Measurements from ENCODE around the gene ZFAND3. TPM values are rescaled to one million over a fixed set of nuclear protein-coding genes. Genes with fewer than 3 reads are reported as not detected.

The ZFAND3 gene
- total and polyA plus RNA-seq, 2 of the 4 experiments (the other 2 are of a cell fraction), result 10.9 to 26.7 TPM

GRCh38 chr6:38020593-38020992 is 201.1 kb downstream of the ZFAND3 start:
- H2AK5ac ChIP-seq (ENCODE audit: low read depth, low read length), result no peak overlapping the region
- no peak overlapping the region for H3K4ac ChIP-seq (ENCODE audit: low read depth, low read length)
- no peak overlapping the region for H3K56ac ChIP-seq (ENCODE audit: extremely low read depth, insufficient read depth, low read length)
- TF ChIP-seq MXI1 (IDR thresholded peaks at IDR 0.05; ENCODE audit: borderline replicate concordance, low read depth, low read length) (no peak), SMC3 (IDR thresholded peaks at IDR 0.05; ENCODE audit: low read depth, low read length) (no peak)
- TF ChIP-seq, protein P1, sequence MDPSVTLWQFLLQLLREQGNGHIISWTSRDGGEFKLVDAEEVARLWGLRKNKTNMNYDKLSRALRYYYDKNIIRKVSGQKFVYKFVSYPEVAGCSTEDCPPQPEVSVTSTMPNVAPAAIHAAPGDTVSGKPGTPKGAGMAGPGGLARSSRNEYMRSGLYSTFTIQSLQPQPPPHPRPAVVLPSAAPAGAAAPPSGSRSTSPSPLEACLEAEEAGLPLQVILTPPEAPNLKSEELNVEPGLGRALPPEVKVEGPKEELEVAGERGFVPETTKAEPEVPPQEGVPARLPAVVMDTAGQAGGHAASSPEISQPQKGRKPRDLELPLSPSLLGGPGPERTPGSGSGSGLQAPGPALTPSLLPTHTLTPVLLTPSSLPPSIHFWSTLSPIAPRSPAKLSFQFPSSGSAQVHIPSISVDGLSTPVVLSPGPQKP (IDR thresholded peaks at IDR 0.05; ENCODE audit: borderline replicate concordance, low read depth, low read length), result no peak
- no peak overlapping the region for H2BK15ac ChIP-seq (ENCODE audit: low read depth, low read length)
- no peak overlapping the region for H3K4me3 ChIP-seq (ENCODE audit: insufficient read depth, low read depth, low read length)
- no peak overlapping the region for H3K14ac ChIP-seq (replicated peaks; ENCODE audit: low read depth, low read length)
- H2AFZ ChIP-seq (replicated peaks; ENCODE audit: low read length, poor library complexity), result no peak overlapping the region
- H2BK120ac ChIP-seq (ENCODE audit: low read depth, low read length), result no peak overlapping the region
- no CpG with 5 or more reads among the region's 2 CpGs for WGBS, 2 experiments (ENCODE audit: extremely low coverage in 2 of 2, insufficient read length in 1 of 2)
- no peak overlapping the region for H3K18ac ChIP-seq (ENCODE audit: low read depth, low read length)
- H4K8ac ChIP-seq (ENCODE audit: low read depth in 2 of 2, low read length in 2 of 2), result no peak overlapping the region
- no peak overlapping the region for H4K5ac ChIP-seq (ENCODE audit: low read depth, low read length)
- no peak overlapping the region for H3K23ac ChIP-seq (ENCODE audit: low read depth, low read length)
- no peak overlapping the region for H2BK5ac ChIP-seq (ENCODE audit: low read depth, low read length, poor library complexity, severe bottlenecking)
- no TSS peak for BruUV-seq (replicated peaks)
- H3K4me1 ChIP-seq (ENCODE audit: control insufficient read depth, insufficient read depth, low read length), result no peaks in the 10 kb centered on the region
- H2BK20ac ChIP-seq (ENCODE audit: low read depth, low read length), result no peak overlapping the region
- H3K9me3 ChIP-seq (ENCODE audit: control insufficient read depth, insufficient read depth, low read length), result no peaks in the 10 kb centered on the region
- CTCF ChIA-PET, result no interaction called here
- H3K4me2 ChIP-seq (ENCODE audit: low read depth, low read length), result no peak overlapping the region
- ATAC-seq (ENCODE audit: low read depth), result no peak
- no peak overlapping the region for H4K91ac ChIP-seq (ENCODE audit: insufficient read depth, low read depth, low read length)
- no peaks in the 10 kb centered on the region for H3K27me3 ChIP-seq (ENCODE audit: control insufficient read depth, insufficient read depth, low read length)
- dilution Hi-C loops (cut with HindIII; ENCODE audit: low sequenced_read_pairs, unreplicated experiment) (no loop called here), in situ Hi-C loops (cut with MboI; ENCODE audit: low sequenced_read_pairs) (no loop called here), intact Hi-C loops (cut with micrococcal nuclease) (no loop called here)
- no peak overlapping the region for H3K27ac ChIP-seq (ENCODE audit: insufficient read depth, low read length)
- H2AK9ac ChIP-seq (replicated peaks; ENCODE audit: low read depth, low read length, poor library complexity), result no peak overlapping the region
- POLR2A ChIA-PET (ENCODE audit: unreplicated experiment), result no interaction called here
- H4K20me1 ChIP-seq (ENCODE audit: insufficient read depth, low read length), result peaks cover 63% of the 10 kb centered on the region
- DNase-seq, result no peak
- peaks cover 11% of the 10 kb centered on the region for H3K9me1 ChIP-seq (ENCODE audit: insufficient read depth, low read length)
- no peaks in the 10 kb centered on the region for H3K36me3 ChIP-seq (ENCODE audit: control insufficient read depth, insufficient read depth, low read length)
- peaks cover 37 to 67% of the 10 kb centered on the region in 2 experiments for H3K79me1 ChIP-seq (ENCODE audit: low read depth in 1 of 2, low read length in 2 of 2)
- no peak overlapping the region for H3K9ac ChIP-seq (ENCODE audit: low read depth, low read length)

All from IMR-90 (cell line).